ENCODE results near the gene WNT11.

GRCh38 chr11:76170468-76170867 lies 35.8 kb downstream of the WNT11 start:
- TF ChIP-seq EZH2 (IDR thresholded peaks at IDR 0.05; ENCODE audit: insufficient read depth, poor library complexity, severe bottlenecking) (no peak), EZH2phosphoT487 (IDR thresholded peaks at IDR 0.05; ENCODE audit: insufficient read depth, low read depth) (no peak)

Measured in GM23248 (cell line).